Chondrocyte (in vitro differentiated cells): ENCODE results near the gene FCER2. TPM values are rescaled to one million over a fixed set of nuclear protein-coding genes. Genes with fewer than 3 reads are reported as not detected.

Experiments used
- DNase-seq: peaks from one replicate; pipeline ENCODE4 v3.0.0; 2021; ENCODE audit warnings: mixed read lengths, low spot score
- H3K27ac Mint-ChIP-seq: one replicate; pipeline ENCODE4 v1.8.0; 2021; ENCODE audit warnings: mild to moderate bottlenecking, moderate library complexity, mixed read lengths; ENCODE audit not compliant: unreplicated experiment
- H3K27me3 Mint-ChIP-seq: 2 replicates; pipeline ENCODE4 v1.8.0; 2021; ENCODE audit warnings: low read depth, mixed read lengths
- H3K36me3 Mint-ChIP-seq: 2 replicates; pipeline ENCODE4 v1.8.0; 2021; ENCODE audit warnings: low read depth, mixed read lengths
- H3K4me1 Mint-ChIP-seq: 2 replicates; pipeline ENCODE4 v1.8.0; 2021; ENCODE audit warnings: low read depth, mild to moderate bottlenecking, mixed read lengths
- H3K4me3 Mint-ChIP-seq: one replicate; pipeline ENCODE4 v1.8.0; 2021; ENCODE audit warnings: mild to moderate bottlenecking, moderate library complexity, mixed read lengths; ENCODE audit not compliant: unreplicated experiment
- H3K9me3 Mint-ChIP-seq: 2 replicates; pipeline ENCODE4 v1.8.0; 2021; ENCODE audit warnings: low read depth, mixed read lengths
- CTCF ChIP-seq: fragments of 200-600 bp; sonication (generic); IDR thresholded peaks from 2 replicates; pipeline ENCODE4 v1.5.0; 2021; ENCODE audit warnings: antibody characterized with exemption, mild to moderate bottlenecking, moderate library complexity
- total RNA-seq: library from RNA; stranded (reverse); gene quantifications from 3 replicates; pipeline ENCODE4 v1.2.1, GENCODE V29; 2021

FCER2 gene
- total RNA-seq, 1 donor from 2014 or later: not detected

DNA sequence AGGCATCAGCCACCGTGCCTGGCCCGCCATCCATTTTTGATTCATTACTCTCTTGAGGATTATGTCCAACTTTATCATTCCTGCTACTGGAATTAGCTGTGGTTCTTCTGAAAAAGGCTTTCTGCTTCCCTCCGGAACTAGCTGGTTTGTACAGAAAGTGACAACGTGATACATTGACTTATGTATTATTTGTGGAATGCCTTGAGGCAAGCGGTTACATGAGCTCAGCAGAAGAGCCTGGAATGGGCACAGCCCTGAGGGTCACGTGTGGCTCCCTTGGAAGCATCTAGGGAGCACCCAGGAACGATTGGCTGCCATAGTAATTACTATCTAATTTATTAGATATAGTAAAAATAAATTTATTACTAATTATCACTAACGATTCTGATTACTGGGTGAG lies 47.5 kb downstream of the FCER2 start:
- DNase-seq: no peak
- TF ChIP-seq CTCF: no peak
- Mint-ChIP-seq H3K36me3 (no peaks in the 10 kb centered on the region), H3K27ac (no peak overlapping the region), H3K9me3 (no peaks in the 10 kb centered on the region), H3K4me3 (no peak overlapping the region), H3K27me3 (peaks cover 14% of the 10 kb centered on the region), H3K4me1 (peaks cover 9% of the 10 kb centered on the region)

DNA sequence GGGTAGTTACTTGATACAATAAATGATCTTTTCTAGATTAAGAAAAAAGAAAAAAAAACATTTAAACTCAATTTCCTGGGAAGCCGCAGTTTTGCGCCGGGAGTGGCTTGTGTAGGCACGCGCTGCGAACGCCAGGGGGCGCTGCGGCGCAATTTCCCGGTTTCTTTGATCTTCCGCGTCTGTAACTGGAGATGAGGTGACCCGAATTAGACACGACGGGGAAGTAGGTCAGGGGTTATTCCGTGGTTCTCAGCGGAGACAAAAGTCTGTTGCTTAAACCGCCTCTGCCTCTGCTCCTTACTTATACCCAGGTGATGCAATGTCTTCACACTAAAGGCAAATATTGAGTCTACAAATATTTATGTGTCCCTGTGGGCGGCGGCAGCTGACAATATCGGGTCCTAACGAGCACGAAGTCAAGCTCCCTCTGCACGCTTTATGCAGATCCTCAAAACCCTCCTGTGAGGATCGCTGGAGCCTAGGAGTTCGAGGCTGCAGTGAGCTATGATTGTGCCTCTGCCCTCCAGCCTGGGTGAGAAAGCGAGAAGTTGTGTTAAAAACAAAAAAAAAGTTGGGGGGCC lies 49.8 kb downstream of the FCER2 start:
- H3K27me3 Mint-ChIP-seq: peaks cover 7% of the 10 kb centered on the region
- no peaks in the 10 kb centered on the region for H3K36me3 Mint-ChIP-seq
- DNase-seq: no peak
- H3K4me3 Mint-ChIP-seq: peak overlapping the region; percentile 68
- peaks cover 9% of the 10 kb centered on the region for H3K4me1 Mint-ChIP-seq
- peak overlapping the region; percentile 77 for H3K27ac Mint-ChIP-seq
- no peaks in the 10 kb centered on the region for H3K9me3 Mint-ChIP-seq
- TF ChIP-seq CTCF: peak; percentile 99

DNA sequence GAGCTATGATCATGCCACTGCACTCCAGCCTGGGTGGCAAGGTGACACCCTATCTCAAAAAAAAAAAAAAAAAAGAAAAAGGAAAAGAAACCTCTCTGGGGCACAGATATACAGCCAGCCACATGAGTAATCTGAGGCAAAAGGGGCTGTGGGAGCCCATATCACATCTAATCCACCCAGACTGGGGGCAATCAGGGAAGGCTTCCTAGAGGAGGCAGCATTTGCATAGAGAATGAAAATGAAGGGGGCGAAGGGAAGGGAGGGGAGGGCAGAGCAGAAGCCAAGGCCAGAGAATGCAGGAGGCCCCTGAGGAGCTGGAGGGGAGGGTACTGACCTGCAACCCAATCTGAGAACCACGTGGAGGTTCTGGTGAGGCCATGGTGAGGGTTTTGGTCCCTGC lies 51.8 kb downstream of the FCER2 start:
- peaks cover 14% of the 10 kb centered on the region for H3K27me3 Mint-ChIP-seq
- H3K27ac Mint-ChIP-seq: no peak overlapping the region
- no peak overlapping the region for H3K4me3 Mint-ChIP-seq
- no peaks in the 10 kb centered on the region for H3K9me3 Mint-ChIP-seq
- peaks cover 9% of the 10 kb centered on the region for H3K4me1 Mint-ChIP-seq
- DNase-seq: no peak
- no peaks in the 10 kb centered on the region for H3K36me3 Mint-ChIP-seq
- no peak for TF ChIP-seq CTCF

- no peak overlapping the region for H3K4me3 Mint-ChIP-seq
- H3K27me3 Mint-ChIP-seq: peaks cover 14% of the 10 kb centered on the region
- no peaks in the 10 kb centered on the region for H3K9me3 Mint-ChIP-seq
- H3K27ac Mint-ChIP-seq: no peak overlapping the region
- H3K4me1 Mint-ChIP-seq: peaks cover 9% of the 10 kb centered on the region
- DNase-seq: no peak
- TF ChIP-seq CTCF: no peak
- H3K36me3 Mint-ChIP-seq: no peaks in the 10 kb centered on the region
Observed at GRCh38 chr19:7648265-7649014, 53.5 kb downstream of the FCER2 start.

DNA sequence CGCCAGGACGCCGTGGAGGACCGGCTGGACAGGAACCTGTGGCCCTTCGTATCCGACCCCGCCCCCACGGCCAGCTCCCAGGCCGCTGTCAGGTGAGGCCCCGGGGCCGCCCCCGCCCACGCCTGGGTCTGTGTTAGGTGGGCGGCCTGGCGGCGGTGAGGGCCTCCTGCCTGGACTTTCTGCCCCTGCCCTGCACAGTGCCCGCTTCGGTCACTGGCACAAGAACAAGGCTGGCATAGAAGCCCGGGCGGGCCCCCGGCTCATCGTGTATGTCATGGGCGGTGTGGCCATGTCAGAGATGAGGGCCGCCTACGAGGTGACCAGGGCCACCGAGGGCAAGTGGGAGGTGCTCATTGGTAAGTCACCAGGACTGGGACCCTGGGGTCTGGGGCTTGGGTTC lies 54.8 kb downstream of the FCER2 start:
- no peak for DNase-seq
- H3K4me3 Mint-ChIP-seq: no peak overlapping the region
- no peak overlapping the region for H3K27ac Mint-ChIP-seq
- H3K4me1 Mint-ChIP-seq: peaks cover 3% of the 10 kb centered on the region
- no peaks in the 10 kb centered on the region for H3K36me3 Mint-ChIP-seq
- no peak for TF ChIP-seq CTCF
- H3K9me3 Mint-ChIP-seq: no peaks in the 10 kb centered on the region
- peaks cover 11% of the 10 kb centered on the region for H3K27me3 Mint-ChIP-seq
